GM19463 (cell line): ENCODE results near the gene ADGRD2.
"Not testable (repeated sequence)": the region's sequence is repeated elsewhere in the genome, so short reads cannot be mapped to it uniquely, and the experiment has no call there.

Experiments
- ATAC-seq: cut with Tn5 transposase; IDR thresholded peaks from one replicate; pipeline ENCODE4 v1.9.1; 2021; ENCODE audit warnings: mild to moderate bottlenecking, moderate library complexity; ENCODE audit not compliant: unreplicated experiment

The ADGRD2 gene, protein sequence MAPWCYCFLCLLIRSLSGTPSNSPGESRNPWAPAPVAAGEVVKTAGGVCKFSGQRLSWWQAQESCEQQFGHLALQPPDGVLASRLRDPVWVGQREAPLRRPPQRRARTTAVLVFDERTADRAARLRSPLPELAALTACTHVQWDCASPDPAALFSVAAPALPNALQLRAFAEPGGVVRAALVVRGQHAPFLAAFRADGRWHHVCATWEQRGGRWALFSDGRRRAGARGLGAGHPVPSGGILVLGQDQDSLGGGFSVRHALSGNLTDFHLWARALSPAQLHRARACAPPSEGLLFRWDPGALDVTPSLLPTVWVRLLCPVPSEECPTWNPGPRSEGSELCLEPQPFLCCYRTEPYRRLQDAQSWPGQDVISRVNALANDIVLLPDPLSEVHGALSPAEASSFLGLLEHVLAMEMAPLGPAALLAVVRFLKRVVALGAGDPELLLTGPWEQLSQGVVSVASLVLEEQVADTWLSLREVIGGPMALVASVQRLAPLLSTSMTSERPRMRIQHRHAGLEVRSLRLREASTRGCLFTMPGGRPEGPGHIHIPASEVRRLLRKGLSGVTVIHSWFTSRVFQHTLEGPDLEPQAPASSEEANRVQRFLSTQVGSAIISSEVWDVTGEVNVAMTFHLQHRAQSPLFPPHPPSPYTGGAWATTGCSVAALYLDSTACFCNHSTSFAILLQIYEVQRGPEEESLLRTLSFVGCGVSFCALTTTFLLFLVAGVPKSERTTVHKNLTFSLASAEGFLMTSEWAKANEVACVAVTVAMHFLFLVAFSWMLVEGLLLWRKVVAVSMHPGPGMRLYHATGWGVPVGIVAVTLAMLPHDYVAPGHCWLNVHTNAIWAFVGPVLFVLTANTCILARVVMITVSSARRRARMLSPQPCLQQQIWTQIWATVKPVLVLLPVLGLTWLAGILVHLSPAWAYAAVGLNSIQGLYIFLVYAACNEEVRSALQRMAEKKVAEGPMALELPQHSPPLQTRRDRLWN

GRCh38 chr9:124450241-124450924 is at the start of gene ADGRD2:
Gene ADGRD2 (plus strand): TSS chr9:124450451. CDS start chr9:124451667, 1,216 bp downstream.
- no peak for ATAC-seq

- ATAC-seq = no peak
Measured at GRCh38 chr9:124403246-124403645, 47.0 kb upstream of the ADGRD2 start.

- no peak for ATAC-seq
Measured at GRCh38 chr9:124409410-124409809, 40.8 kb upstream of the ADGRD2 start.

- ATAC-seq = no peak
Measured at GRCh38 chr9:124410321-124410913, 39.8 kb upstream of the ADGRD2 start.

- no peak for ATAC-seq
Measured at GRCh38 chr9:124411514-124412227, 38.6 kb upstream of the ADGRD2 start.

GRCh38 chr9:124412228-124412575 is 38.0 kb upstream of the ADGRD2 start:
- no peak for ATAC-seq

- no peak for ATAC-seq
Measured at GRCh38 chr9:124414612-124415011, 35.6 kb upstream of the ADGRD2 start.

- ATAC-seq = peak; percentile 96
Measured at GRCh38 chr9:124415102-124415851, 35.0 kb upstream of the ADGRD2 start, which contains the start of gene PSMB7. Gene PSMB7 (minus strand): TSS chr9:124415442. CDS start chr9:124415425, 17 bp downstream.

DNA sequence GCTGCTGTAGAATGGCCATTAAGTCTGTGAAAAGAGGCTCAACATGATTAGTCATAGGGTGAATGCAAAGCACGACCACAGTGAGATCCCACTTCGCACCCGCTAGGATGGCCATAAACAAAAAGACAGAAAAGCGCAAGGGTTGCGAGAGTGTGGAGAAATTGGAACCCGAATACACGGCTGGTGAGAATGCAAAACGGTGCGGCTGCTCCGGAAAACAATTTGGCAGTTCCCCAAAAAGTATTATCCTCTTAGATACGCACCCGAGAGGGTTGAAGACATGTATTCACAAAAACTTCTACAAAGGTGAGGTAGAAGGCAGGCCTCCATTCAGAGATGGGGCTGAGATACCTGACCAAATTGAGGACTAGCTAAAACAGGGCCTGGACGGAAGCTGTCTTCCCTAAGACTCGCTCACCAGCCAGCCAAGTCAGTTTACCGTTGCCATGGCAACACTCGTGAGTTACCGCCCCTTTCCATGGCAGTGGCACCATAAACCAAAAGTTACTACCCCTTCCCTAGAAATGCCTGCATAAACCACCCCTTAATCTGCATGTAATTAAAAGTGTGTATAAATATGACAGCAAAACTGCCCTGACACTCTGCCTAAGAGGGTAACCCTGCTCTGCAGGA is 34.3 kb upstream of the ADGRD2 start:
- no peak for ATAC-seq

- ATAC-seq = no peak
Measured at GRCh38 chr9:124419832-124420489, 30.3 kb upstream of the ADGRD2 start.

GRCh38 chr9:124420991-124421543 is 29.2 kb upstream of the ADGRD2 start:
- no peak for ATAC-seq

DNA sequence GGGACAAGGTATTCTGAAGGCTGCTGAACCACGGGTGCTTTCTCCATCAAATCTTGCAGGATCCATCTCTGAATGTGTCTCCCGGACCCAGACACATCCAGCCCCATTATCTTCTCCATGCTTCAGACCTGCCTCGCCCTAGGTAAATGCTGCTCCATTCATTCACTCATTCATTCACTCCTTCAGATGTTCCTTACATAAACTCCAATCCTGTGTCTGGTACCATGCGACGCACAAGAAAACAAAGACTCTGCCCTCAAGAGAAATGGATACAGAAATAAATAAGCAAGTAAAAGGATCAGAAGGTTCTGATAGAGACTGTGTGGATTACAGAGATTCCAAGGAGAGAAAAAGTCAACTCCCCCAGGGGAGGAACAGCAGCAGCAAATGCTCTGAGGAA is 27.1 kb upstream of the ADGRD2 start:
- no peak for ATAC-seq

GRCh38 chr9:124423591-124423990 is 26.7 kb upstream of the ADGRD2 start:
- ATAC-seq = no peak

- not testable (repeated sequence) for ATAC-seq
Measured at GRCh38 chr9:124425733-124426132, 24.5 kb upstream of the ADGRD2 start.

DNA sequence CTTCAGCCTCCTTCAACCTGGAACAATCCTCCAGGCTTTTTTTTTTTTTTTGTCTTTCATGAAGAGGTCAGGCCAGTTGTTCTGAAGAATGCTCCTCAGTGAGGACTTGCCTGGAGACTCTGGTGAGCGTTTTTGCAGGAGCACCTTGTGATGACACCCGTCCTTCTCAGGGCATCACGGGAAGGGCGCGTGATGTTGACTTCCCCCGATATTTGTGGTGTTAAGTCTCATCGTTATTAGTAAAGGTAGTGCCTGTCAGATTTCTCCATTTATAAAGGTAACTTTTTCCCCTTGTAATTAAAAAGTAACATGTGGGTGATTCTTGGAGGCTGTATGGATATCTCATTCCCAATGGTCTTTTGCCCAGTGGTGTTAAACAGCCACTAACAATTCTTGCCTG is 23.9 kb upstream of the ADGRD2 start:
- ATAC-seq = no peak

GRCh38 chr9:124427281-124427680 is 23.0 kb upstream of the ADGRD2 start:
- ATAC-seq = no peak

- no peak for ATAC-seq
Measured at GRCh38 chr9:124428751-124429529, 21.3 kb upstream of the ADGRD2 start.
